GM06990 (cell line): Measurements from ENCODE around the gene FZD7.

Source experiments
- DNase-seq: peaks from one replicate; pipeline ENCODE4 v3.0.0-alpha.2; 2011; ENCODE audit not compliant: insufficient read length; ENCODE audit errors: extremely low read depth
- H3K27me3 ChIP-seq: replicated peaks from 2 replicates; pipeline ENCODE4 v1.6.0; 2011; ENCODE audit warnings: low read length; ENCODE audit not compliant: control insufficient read depth, insufficient read depth
- H3K36me3 ChIP-seq: 2 replicates; pipeline ENCODE4 v1.5.1; 2011; ENCODE audit warnings: low read length; ENCODE audit not compliant: control insufficient read depth, insufficient read depth
- H3K4me3 ChIP-seq: replicated peaks from 2 replicates; pipeline ENCODE4 v1.5.1; 2011; ENCODE audit warnings: low read depth, mild to moderate bottlenecking, control low read depth, low read length
- TF ChIP-seq, protein P1 (sequence below): IDR thresholded peaks from 2 replicates; pipeline ENCODE4 v1.5.1; 2011; ENCODE audit warnings: low read length, control low read depth, mild to moderate bottlenecking, inconsistent platforms; ENCODE audit not compliant: insufficient read depth, poor library complexity, severe bottlenecking

The FZD7 gene

DNA sequence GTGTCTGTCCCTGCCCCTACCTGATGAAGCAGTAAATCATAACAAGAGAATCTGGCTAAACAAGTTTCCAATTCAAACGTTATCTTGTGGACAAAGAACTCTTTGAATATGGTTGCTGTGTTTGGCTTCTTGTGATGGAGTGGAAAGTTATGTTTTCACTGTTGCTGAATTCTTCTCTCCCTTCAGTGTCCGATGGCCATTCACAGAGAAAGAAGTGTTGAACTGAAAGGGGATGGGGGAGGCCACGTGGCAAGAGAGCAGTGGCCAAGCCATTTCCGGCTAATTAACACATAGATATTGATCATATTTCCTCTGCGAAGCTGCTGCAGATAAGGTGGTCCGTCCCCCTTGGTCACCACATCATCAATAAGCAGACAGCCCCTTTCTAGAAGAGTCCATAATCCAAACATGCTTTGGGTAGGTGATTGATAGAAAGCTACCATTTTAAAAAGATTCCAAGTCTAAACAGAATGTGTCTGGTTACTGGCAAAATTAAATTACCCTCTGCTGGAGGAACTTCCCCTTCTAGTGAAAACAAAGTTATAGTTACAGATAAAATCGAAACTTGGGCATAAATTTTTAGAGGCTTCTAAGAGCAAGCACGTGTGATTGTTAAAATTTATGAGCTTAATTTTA is 36.9 kb upstream of the FZD7 start:
- TF ChIP-seq, protein P1, sequence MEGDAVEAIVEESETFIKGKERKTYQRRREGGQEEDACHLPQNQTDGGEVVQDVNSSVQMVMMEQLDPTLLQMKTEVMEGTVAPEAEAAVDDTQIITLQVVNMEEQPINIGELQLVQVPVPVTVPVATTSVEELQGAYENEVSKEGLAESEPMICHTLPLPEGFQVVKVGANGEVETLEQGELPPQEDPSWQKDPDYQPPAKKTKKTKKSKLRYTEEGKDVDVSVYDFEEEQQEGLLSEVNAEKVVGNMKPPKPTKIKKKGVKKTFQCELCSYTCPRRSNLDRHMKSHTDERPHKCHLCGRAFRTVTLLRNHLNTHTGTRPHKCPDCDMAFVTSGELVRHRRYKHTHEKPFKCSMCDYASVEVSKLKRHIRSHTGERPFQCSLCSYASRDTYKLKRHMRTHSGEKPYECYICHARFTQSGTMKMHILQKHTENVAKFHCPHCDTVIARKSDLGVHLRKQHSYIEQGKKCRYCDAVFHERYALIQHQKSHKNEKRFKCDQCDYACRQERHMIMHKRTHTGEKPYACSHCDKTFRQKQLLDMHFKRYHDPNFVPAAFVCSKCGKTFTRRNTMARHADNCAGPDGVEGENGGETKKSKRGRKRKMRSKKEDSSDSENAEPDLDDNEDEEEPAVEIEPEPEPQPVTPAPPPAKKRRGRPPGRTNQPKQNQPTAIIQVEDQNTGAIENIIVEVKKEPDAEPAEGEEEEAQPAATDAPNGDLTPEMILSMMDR, result no peak
- no peak overlapping the region for H3K4me3 ChIP-seq
- no peaks in the 10 kb centered on the region for H3K36me3 ChIP-seq
- H3K27me3 ChIP-seq, result no peaks in the 10 kb centered on the region
- no peak for DNase-seq

DNA sequence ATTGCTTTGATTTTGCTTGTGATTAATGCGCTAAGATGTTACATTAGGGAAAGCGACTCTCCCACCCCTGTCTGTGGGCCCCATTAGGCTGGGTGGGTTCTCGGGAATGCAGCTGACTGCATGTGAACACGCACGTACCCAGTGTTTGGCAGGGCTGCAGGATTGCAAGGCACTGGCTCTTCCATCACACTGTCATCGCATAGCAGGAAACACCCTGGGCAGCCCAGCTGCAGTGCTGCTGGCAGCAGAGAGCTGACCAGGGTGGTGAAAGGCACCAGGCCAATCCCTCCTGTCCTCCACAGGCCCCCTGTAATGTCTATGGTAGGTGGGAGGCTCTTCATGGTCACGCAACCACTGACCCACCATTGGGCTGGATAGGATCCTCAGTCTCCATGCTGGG is 34.4 kb upstream of the FZD7 start:
- TF ChIP-seq, protein P1, result no peak
- Histone ChIP-seq H3K27me3 (no peaks in the 10 kb centered on the region), H3K4me3 (no peak overlapping the region), H3K36me3 (no peaks in the 10 kb centered on the region)
- no peak for DNase-seq

DNA sequence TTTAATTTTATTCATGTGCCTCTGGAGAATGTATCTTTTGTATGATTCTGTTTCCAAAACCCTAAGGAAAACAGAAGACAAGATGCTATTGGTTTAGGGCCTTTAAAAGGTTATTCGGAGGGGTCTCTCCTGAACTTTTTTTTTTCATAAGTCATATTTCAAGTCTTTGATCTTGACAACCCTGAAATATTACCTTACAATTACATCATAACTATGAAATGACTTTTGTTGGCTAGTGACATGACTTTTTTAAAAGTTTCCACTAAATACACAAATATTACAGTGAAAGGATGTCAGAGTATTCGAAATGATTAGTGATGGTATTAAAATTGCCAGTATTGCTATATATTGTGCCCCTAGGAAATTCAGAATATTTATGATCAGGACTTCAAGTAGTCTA is 31.8 kb upstream of the FZD7 start:
- Histone ChIP-seq H3K4me3 (no peak overlapping the region), H3K36me3 (no peaks in the 10 kb centered on the region), H3K27me3 (no peaks in the 10 kb centered on the region)
- DNase-seq, result no peak
- TF ChIP-seq, protein P1, result no peak

DNA sequence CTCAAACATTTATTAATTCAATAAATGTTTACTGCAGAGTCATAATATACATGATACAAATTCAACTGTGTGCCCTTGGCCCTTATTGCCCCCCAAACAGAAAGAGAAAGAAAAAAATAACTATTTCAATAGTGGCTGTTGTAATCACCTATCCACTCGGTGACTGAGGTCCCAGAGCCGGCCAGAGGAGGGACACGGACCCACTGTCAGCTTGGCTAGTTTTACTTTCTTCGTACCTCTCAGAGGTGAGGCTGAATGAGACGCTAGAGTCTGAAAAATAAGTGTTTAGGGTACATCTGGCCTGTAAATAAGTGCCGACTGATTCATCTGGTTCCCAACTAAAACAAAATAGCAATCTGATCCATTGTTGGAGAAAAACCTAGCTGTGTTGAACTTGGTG is 31.3 kb upstream of the FZD7 start:
- Histone ChIP-seq H3K36me3 (no peaks in the 10 kb centered on the region), H3K27me3 (no peaks in the 10 kb centered on the region), H3K4me3 (no peak overlapping the region)
- TF ChIP-seq, protein P1, result no peak
- DNase-seq, result no peak

DNA sequence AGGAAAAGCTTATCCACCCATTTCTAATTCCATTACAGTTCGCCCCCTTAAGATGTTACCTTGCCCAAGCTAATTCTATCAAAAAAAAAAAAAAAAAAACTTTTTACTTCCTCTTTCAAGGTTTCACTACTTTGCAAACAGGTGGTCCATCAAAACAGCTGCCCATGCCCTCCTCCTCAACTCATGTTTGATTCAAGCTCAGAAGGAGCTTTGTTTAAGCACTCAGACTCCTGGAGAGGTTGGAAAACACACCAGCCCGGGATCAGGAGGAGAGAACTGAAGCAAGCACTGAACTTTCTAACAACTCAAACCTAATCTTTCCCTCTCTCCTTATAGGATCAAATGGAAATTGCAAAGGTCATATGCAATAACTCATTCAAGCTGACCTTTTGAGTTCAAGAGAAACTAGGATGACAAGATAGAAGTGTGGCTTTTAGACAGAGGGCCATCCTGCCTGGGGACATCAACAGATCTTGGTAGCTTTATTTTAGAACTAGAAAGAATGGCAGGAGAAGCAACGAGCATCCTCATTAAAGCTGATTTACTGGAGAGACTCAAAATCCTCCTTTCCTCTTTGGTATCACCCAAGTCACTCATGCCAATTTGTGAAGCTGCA is 28.3 kb upstream of the FZD7 start:
- TF ChIP-seq, protein P1, result no peak
- Histone ChIP-seq H3K4me3 (no peak overlapping the region), H3K36me3 (no peaks in the 10 kb centered on the region), H3K27me3 (no peaks in the 10 kb centered on the region)
- no peak for DNase-seq
